GM19455 (cell line): ENCODE results near the gene PKD1.
"Not testable (repeated sequence)": the region's sequence is repeated elsewhere in the genome, so short reads cannot be mapped to it uniquely, and the experiment has no call there.

Experiments used
- ATAC-seq: cut with Tn5 transposase; IDR thresholded peaks from one replicate; pipeline ENCODE4 v1.9.1; 2021; ENCODE audit not compliant: unreplicated experiment

The PKD1 gene

GRCh38 chr16:2126161-2126743 lies 9.4 kb downstream of the PKD1 start:
- not testable (repeated sequence) for ATAC-seq

DNA sequence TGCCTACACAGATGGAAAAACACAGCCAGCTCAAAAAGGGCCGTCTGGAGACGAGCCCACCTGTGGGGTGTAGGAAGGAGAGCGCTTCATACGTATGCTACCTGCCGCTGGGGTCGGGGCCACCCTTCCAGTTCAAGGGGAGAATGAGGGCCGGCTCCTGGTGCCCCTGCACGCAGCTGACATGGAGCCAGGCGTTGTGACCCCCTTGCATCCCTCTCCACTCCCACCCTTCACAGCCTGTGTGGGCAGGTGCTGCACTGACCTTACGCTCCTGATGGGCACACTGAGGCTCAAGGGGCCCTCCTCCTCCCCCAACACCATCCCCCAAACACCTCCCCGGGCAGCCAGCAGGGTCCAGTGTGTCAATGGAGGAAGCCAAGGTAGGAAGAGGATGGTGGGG lies 10.1 kb downstream of the PKD1 start:
- ATAC-seq: not testable (repeated sequence)

GRCh38 chr16:2124694-2125444 lies 10.8 kb downstream of the PKD1 start:
- not testable (repeated sequence) for ATAC-seq

- ATAC-seq: not testable (repeated sequence)
Measured at GRCh38 chr16:2124377-2124693, 11.4 kb downstream of the PKD1 start.

DNA sequence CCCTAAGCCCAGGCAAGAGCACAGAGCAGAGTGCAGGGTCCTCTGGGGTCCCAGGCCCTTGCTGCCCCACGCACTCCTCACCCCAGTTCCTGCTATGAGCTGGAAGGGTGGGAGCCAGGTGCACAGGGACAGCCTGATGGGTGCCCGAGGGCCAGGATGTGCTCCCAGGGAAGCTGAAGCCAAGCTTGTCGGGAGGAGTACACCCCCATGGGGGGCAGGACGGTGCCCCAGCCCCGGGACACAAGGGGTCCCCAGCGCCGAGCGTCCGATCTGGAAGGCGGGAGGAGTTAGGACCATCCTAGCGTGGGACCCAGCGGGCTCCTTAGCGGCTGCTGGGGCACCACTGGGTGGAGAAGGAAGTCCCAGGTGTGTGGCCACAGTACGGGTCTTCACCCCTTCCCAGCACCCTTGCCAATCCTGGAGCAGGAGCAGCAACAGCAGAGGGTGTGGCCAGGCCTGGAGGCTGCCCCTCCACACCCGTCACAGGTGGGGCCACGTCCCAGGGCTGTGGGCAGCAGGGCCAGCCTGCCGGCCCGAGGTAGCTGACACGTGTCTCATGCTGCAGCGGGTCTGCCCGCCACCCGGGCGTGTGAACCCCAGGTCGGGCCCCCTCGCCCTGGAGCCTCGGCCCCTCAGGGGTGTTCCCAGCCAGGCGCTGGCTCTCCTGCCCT lies 11.9 kb downstream of the PKD1 start:
- not testable (repeated sequence) for ATAC-seq

DNA sequence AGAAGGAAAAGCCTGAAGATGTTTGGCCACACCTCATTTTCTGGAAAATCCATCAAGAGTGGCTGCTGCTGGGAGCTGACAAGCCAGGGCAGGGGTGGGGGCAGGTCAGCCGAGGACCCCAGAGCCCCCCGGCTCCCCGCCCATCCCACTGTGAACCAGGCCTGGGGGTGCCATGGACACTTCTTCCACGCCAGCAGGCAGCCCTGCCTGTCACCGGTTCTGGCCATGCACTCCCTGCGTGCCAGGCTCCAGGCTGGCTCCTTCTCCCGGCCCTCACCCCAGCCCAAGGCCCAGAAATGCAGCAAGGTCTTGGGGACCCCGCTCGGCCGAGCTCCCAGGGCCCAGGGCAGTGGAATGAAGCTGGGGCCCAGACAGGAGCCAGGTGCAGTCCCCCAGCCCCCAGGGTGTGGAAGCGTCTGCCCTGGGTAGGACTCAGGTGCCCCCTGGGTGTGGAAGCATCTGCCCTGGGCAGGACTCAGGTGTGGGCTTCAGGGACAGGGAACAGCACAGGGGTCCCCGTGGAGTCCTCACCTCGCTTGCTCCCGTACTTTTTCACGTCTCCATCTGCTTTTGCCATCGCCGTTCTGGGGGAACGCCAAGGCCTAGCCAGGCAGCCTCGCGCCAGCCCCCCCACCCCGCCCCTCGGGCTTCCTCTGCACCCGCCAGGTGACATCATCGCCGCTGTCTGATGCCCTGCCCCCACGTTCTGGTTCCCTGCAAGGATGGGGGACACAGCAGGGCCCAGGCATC lies 12.6 kb downstream of the PKD1 start:
- not testable (repeated sequence) for ATAC-seq

GRCh38 chr16:2122429-2122828 lies 13.3 kb downstream of the PKD1 start:
- ATAC-seq: no peak

DNA sequence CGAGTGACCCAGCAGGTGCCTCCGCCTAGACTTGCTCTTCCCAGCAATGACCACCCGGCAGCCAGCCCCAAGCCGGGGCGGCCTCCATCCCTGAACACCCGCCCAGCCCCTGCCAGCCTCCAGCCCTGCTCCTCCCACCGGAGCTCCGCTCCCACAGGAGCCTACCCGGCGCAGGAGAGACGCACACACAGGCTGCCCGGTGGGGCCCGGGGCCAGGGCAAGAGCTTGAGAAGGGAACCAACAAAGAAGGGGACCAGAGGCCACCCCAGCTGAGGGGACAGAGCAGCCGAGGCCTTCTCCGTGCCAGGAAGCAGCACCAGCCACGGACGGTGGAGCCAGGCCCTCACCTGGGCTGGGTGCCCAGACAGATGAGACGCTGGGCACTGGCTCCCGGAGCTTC lies 13.8 kb downstream of the PKD1 start:
- ATAC-seq: no peak

- not testable (repeated sequence) for ATAC-seq
Measured at GRCh38 chr16:2121325-2121724, 14.4 kb downstream of the PKD1 start.

DNA sequence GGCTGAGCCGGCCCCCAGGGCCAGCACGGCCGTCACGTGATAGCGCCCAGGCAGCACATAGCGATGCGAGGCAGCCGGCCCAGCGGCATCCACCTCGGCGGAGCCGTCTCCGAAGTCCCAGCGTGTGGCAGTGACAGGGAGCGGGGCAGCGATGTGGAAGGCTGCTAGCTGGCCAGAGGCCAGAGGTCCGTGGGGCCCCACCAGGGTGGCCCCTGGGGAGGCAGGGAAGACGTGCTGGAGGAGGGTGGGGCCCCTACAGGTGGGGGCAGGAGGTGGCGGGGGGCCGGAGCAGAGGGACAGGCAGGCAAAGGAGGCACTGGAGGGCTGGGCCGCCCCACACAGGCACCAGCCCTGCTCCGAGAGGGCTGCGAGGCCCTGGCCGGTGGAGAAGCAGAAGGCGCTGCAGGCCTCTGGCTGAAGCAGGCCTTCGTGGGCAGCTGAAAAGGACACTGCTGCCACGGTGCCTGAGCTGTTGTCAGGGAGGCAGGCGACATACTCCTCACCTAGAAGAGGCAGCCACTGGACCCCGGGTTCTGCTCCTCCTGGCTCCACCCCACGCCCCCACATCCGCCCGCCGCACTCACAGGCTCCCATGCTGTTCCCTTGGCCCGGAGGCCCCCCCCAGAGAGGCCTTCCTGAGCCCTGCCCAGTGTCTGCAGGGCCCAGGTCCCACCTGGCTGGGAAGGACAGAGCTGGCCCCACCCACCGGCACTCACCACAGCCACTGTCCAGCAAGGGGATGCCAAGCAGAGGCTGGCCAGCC lies 17.6 kb downstream of the PKD1 start:
- not testable (repeated sequence) for ATAC-seq

GRCh38 chr16:2117341-2117740 lies 18.4 kb downstream of the PKD1 start:
- not testable (repeated sequence) for ATAC-seq

- not testable (repeated sequence) for ATAC-seq
Measured at GRCh38 chr16:2116428-2116827, 19.3 kb downstream of the PKD1 start.

- no peak for ATAC-seq
Measured at GRCh38 chr16:2115591-2115973, 20.1 kb downstream of the PKD1 start.

DNA sequence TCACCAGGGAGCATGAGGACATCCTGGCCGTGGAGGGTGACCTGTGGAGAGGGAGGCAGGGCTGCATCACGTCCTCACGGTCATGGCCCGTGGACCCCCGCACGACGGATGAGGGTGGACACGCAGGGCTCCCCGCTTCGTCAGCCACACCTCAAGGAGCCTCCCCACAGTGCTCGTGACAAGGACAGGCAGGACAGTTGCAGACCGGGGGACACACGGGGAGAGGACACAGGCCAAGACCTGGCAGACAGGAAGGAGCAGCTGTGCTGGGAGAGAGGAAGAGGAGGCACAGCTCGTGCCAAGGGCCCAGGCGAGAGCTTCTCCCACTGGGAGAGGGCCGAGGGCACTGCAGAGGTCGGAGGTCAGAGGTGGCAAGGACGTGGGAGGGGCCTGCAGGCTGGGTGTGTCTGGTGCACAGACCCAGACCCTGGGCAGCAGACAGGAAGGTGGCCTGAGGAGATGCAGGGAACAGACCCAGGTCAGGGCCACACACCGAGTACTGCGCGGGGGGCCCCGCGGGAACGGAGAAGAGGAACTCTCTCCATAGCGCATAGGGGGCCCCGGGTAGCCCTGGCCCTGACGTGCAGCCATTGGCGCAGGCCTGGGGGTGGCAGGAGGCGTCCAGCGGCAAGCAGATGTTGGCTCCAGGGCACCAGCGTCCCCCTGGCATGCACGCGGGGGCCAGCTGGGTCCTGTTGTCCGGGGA lies 20.7 kb downstream of the PKD1 start:
- ATAC-seq: not testable (repeated sequence)

DNA sequence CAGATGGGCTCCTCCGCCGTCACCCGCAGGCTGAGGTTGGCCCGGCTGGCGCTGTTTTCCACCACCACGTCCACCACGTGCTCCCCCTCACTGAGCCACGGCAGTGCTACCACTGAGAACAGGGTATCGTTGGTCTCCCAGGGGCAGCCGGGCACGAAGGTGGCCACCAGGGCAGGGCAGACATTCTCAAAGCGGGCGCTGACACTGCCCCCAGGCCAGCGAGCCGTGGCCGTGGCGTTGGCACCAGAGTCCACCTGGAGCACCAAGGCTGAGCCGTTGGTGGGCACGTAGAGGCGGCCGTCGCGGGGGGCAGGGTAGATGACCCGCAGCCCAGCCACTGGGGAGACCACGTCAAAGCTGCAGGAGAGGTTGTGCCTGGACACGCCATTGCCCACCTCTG lies 21.5 kb downstream of the PKD1 start:
- ATAC-seq: not testable (repeated sequence)

DNA sequence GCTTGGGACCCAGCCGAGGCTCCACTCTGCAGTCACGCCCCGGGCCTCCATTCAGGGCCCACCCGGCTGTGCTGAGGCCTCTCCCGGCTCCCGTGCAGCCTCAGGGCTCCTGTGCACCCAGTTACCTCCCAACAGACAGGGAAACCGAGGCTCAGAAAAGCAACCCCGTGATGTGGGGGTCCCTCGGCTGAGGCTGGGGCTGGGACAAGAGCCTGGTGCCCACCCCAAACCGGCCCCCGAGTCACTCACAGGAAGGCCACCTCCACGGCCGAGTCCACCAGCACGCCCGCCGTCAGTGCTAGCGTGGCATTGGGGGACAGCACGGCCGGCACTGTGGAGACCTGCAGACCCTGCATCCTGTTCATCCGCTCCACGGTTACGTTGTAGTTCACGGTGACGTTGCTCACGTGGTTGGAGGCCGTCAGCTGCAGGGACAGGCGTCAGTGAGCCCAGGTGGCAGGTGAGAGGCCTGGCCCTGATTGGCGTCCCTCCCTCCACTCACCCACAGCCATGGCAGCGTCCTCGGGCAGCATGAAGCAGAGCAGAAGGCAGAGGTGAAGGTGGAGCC lies 23.1 kb downstream of the PKD1 start:
- not testable (repeated sequence) for ATAC-seq

GRCh38 chr16:2111412-2112335 lies 24.0 kb downstream of the PKD1 start:
- not testable (repeated sequence) for ATAC-seq

- not testable (repeated sequence) for ATAC-seq
Measured at GRCh38 chr16:2111009-2111353, 24.7 kb downstream of the PKD1 start.
